ENCODE measurements around the gene FXYD7. TPM values are rescaled to one million over a fixed set of nuclear protein-coding genes. Genes with fewer than 3 reads are reported as not detected.

The FXYD7 gene
- polyA plus RNA-seq, 3 donors: 0.16 TPM; not detected in 2

- no peak for DNase-seq
- Histone ChIP-seq H3K27ac (ENCODE audit: low read depth in 1 of 2, low read length in 2 of 2) (no peak overlapping the region), H3K9me3 (replicated peaks in 1 of 2; ENCODE audit: control insufficient read depth in 1 of 2, insufficient read depth in 1 of 2, low read length in 2 of 2) (no peaks in the 10 kb centered on the region), H3K4me2 (replicated peaks; ENCODE audit: extremely low read depth, low read length, poor library complexity, severe bottlenecking) (no peak overlapping the region), H3K27me3 (ENCODE audit: control insufficient read depth in 2 of 2, insufficient read depth in 2 of 2, low read length in 2 of 2) (no peaks in the 10 kb centered on the region), H3K4me3 (replicated peaks in 1 of 3; ENCODE audit: low read depth in 2 of 3, low read length in 3 of 3) (no peak overlapping the region), H3K9ac (ENCODE audit: insufficient read depth, low read length, poor library complexity, severe bottlenecking) (no peak overlapping the region), H3K4me1 (ENCODE audit: control insufficient read depth in 1 of 2, insufficient read depth in 2 of 2, low read length in 2 of 2) (peaks cover 27 to 35% of the 10 kb centered on the region in 2 donors), H2AFZ (ENCODE audit: insufficient read depth, low read depth, low read length, poor library complexity, severe bottlenecking) (no peak overlapping the region), H4K20me1 (ENCODE audit: insufficient read depth, low read length) (no peaks in the 10 kb centered on the region), H3K36me3 (replicated peaks in 1 of 2; ENCODE audit: control insufficient read depth in 1 of 2, insufficient read depth in 2 of 2, low read length in 2 of 2) (no peaks in the 10 kb centered on the region), H3K79me2 (ENCODE audit: insufficient read depth, low read length) (no peaks in the 10 kb centered on the region)
- no peak for TF ChIP-seq CTCF (IDR thresholded peaks at IDR 0.05)
- H3K27ac Mint-ChIP-seq: peak overlapping the region in 1 of 7 donors; percentile 26
- H3K27me3 Mint-ChIP-seq (ENCODE audit: low read depth in 3 of 3): peaks cover 8 to 21% (median 17%) of the 10 kb centered on the region in 3 donors
- intact Hi-C loops (cut with micrococcal nuclease): no loop called here
- H3K4me1 Mint-ChIP-seq: peaks cover 35% of the 10 kb centered on the region
- H3K4me3 Mint-ChIP-seq: peak overlapping the region in 1 of 2 donors; percentile 60
- peaks cover 0 to 2% (median 0%) of the 10 kb centered on the region in 7 donors for H3K9me3 Mint-ChIP-seq
- no peaks in the 10 kb centered on the region for H3K36me3 Mint-ChIP-seq
- WGBS (ENCODE audit: insufficient coverage): 87% methylated on average over 6 of the region's 11 CpGs
Measured at GRCh38 chr19:35117799-35118198, 25.3 kb upstream of the FXYD7 start.

GRCh38 chr19:35118268-35119020 is 24.6 kb upstream of the FXYD7 start:
- H3K36me3 ChIP-seq (replicated peaks in 1 of 2; ENCODE audit: control insufficient read depth in 1 of 2, insufficient read depth in 2 of 2, low read length in 2 of 2): no peaks in the 10 kb centered on the region
- no peaks in the 10 kb centered on the region for H3K9me3 ChIP-seq (replicated peaks in 1 of 2; ENCODE audit: control insufficient read depth in 1 of 2, insufficient read depth in 1 of 2, low read length in 2 of 2)
- Mint-ChIP-seq H3K27me3 (ENCODE audit: low read depth in 3 of 3) (peaks cover 8 to 21% (median 17%) of the 10 kb centered on the region in 3 donors), H3K4me1 (peaks cover 35% of the 10 kb centered on the region), H3K27ac (no peak overlapping the region), H3K36me3 (no peaks in the 10 kb centered on the region), H3K9me3 (peaks cover 0 to 2% (median 0%) of the 10 kb centered on the region in 7 donors), H3K4me3 (peak overlapping the region in 1 of 2 donors; percentile 35)
- H3K4me1 ChIP-seq (ENCODE audit: control insufficient read depth in 1 of 2, insufficient read depth in 2 of 2, low read length in 2 of 2): peaks cover 27 to 35% of the 10 kb centered on the region in 2 donors
- H4K20me1 ChIP-seq (ENCODE audit: insufficient read depth, low read length): no peaks in the 10 kb centered on the region
- no peak overlapping the region for H3K9ac ChIP-seq (ENCODE audit: insufficient read depth, low read length, poor library complexity, severe bottlenecking)
- no peak for TF ChIP-seq CTCF (IDR thresholded peaks at IDR 0.05)
- no peak overlapping the region for H3K4me2 ChIP-seq (replicated peaks; ENCODE audit: extremely low read depth, low read length, poor library complexity, severe bottlenecking)
- 47% methylated on average over 9 of the region's 13 CpGs for WGBS (ENCODE audit: insufficient coverage)
- intact Hi-C loops (cut with micrococcal nuclease): no loop called here
- H3K4me3 ChIP-seq (replicated peaks in 1 of 3; ENCODE audit: low read depth in 2 of 3, low read length in 3 of 3): no peak overlapping the region
- no peaks in the 10 kb centered on the region for H3K79me2 ChIP-seq (ENCODE audit: insufficient read depth, low read length)
- H3K27me3 ChIP-seq (ENCODE audit: control insufficient read depth in 2 of 2, insufficient read depth in 2 of 2, low read length in 2 of 2): no peaks in the 10 kb centered on the region
- DNase-seq: no peak
- no peak overlapping the region for H3K27ac ChIP-seq (ENCODE audit: low read depth in 1 of 2, low read length in 2 of 2)
- peak overlapping the region; percentile 8 for H2AFZ ChIP-seq (ENCODE audit: insufficient read depth, low read depth, low read length, poor library complexity, severe bottlenecking)

All from CD14-positive monocyte (primary cell).